HK-2 (cell line): ENCODE results near the gene FCN1.

Experiments
- DNase-seq: peaks from one replicate; pipeline ENCODE4 v3.0.0-alpha.2; 2018; ENCODE audit not compliant: unreplicated experiment

The FCN1 gene

DNA sequence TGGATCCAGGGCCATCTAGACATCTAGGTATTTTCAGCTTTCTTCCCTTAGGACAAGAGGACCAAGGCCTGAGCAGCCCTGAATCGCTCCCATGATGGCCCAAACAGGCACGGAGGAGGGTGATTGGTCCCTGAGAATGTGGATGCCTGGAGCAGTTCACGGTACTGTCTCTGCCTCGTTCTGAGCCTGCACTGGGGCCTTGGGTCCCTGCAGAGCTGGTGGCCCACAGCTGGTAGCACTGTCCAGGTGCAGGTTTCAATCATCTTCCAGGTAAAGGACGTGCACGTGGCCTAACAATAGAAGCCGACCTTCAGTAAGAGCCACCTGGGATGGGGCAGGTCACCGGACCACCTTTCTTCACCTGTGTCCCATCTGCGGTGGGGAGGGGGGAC lies 19.4 kb upstream of the FCN1 start:
- DNase-seq, result no peak

DNA sequence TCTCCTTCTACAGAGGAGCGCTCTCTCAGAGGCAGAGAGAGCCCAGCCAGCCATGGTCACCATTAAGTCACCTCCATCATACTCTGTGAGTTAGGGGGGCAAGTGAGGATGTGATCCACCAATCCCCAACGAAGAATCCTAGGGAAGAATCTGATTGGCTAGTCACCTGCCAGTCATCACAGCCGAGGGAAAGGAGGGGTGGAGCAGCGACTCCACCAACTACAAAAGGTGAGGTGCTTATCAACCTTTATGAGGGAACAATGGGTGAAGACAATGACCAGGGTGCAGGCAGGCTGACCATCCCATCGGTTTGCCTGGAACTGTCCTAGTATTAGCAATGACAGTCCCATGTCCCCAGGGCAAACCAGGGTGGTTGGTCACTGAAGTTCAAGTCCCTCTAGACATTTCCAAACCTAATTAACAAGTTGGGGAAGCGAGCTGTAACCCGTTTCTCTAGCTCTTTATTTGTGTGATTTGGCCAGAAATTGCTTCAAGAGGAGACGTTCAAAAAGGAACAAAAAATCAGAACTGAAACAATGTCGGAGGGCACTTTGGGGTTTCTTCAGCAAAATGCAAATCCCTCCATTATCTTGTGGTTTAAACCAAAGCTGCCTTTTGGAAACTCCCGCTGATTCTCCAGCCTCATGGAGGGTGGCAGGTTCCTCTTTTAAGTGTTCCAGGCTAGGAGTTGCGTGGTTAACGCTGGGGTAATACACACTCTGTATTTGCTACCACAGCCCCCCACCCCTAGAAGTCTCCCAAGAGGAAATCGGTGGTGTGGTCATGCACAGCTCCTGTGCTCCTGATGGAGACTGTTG lies 18.8 kb upstream of the FCN1 start:
- DNase-seq, result no peak

- DNase-seq, result no peak
These were observed 18.1 kb upstream of the FCN1 start for GRCh38 chr9:134935701-134936345.

- DNase-seq, result no peak
These were observed 17.4 kb upstream of the FCN1 start for GRCh38 chr9:134935056-134935640.

- DNase-seq, result no peak
These were observed 15.5 kb upstream of the FCN1 start for GRCh38 chr9:134933076-134933659.

DNA sequence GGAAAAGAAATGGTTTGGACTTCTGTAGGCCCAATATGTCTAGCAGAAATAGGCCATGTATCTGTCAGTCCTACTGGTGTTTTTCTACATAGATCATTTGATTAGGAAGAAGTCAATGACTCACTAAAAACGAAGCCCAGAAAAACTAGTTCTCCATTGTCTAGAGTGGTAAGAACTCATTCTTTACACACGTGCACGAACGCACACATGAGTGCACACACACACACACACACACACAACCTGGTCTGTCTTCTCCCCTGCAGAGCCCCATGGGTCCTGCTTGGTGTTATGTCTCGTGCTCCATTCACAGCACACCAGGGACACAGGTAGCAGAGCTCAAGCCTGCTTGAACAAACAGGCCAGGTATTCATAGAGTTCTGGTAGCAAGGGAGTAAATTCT lies 14.9 kb upstream of the FCN1 start:
- no peak for DNase-seq

DNA sequence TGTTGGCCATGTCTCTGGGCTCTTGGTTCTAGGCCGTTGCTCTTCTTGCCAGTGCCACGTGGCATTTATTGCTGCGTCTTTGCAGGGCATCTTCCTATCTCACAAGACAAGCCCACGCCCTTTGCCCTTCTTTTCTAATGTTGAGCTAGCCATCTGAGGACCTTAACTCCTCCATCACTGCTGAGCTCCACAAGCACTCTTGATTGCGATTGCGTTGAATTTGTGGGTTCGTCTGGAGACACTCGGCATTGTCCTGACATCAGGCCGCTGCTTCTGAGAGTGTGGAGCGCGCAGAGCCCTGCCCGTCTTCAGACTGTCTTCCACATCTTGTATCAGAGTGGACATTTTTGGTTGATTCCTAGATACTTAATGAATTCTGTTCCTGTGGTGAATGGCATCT lies 14.5 kb upstream of the FCN1 start:
- no peak for DNase-seq

GRCh38 chr9:134930398-134930797 lies 12.7 kb upstream of the FCN1 start:
- DNase-seq, result no peak

DNA sequence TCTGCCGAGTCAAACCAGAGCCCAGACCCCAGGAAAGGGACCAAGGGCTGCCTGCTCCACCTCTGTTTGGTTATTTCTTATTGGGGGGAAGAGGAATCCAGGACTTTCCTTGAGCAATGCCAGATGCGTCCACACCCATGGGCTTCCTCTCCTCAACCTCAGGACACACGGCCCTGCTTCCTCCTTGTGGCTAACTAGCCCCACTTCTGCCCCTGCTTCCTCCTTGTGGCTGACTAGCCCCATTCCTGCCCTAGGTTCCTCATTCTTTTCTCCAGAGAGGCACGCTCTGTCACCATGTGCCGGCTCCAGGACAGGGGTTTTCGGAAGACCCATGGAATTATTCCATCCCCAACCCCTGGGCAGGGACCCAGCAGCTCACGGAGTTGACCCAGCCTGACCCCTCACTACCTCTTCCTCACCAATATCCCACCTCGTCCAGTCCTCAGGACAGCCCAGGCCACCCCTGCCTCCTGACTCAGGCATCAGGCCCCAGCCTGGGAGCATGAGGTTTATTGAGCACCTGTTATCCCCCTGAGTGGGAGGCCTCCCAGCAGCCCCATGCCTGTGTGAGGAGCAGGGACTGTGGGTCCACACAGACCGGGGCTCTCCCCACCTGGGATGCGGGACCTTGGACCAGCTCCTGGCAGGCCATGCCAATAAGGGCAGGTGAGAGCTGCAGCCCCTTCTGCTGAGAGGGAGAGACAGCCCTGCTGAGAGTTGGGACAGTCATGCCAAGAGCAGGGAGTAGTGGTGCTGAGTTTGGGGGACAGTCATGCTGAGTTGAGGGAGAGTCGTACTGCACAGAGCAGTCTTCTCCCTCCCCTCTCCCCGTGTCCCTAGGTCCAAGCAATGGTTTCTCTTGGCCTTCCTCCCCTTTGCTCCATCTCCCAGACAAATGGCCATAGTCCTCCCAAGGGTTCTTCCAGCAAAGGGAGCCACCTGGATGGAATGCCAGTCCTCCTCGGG lies 11.8 kb upstream of the FCN1 start:
- no peak for DNase-seq

GRCh38 chr9:134928436-134929192 lies 10.9 kb upstream of the FCN1 start:
- no peak for DNase-seq

GRCh38 chr9:134925011-134925511 lies 7.3 kb upstream of the FCN1 start:
- no peak for DNase-seq

- DNase-seq, result no peak
These were observed 5.8 kb upstream of the FCN1 start for GRCh38 chr9:134923466-134923865.

DNA sequence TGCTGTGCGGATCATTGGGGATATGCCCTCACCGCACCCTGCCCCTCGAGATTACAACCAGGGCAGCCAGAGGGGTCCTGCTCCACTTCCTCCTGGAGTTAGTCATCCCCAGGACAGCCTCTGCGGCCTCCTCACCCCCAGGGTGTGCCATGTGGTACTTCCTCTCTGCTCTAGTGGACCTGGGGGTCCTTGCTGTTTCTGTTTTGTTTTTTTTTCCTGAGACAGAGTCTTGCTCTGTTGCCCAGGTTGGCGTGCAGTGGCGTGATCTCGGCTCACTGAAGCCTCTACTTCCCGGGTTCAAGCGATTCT lies 5.2 kb upstream of the FCN1 start:
- DNase-seq, result no peak

DNA sequence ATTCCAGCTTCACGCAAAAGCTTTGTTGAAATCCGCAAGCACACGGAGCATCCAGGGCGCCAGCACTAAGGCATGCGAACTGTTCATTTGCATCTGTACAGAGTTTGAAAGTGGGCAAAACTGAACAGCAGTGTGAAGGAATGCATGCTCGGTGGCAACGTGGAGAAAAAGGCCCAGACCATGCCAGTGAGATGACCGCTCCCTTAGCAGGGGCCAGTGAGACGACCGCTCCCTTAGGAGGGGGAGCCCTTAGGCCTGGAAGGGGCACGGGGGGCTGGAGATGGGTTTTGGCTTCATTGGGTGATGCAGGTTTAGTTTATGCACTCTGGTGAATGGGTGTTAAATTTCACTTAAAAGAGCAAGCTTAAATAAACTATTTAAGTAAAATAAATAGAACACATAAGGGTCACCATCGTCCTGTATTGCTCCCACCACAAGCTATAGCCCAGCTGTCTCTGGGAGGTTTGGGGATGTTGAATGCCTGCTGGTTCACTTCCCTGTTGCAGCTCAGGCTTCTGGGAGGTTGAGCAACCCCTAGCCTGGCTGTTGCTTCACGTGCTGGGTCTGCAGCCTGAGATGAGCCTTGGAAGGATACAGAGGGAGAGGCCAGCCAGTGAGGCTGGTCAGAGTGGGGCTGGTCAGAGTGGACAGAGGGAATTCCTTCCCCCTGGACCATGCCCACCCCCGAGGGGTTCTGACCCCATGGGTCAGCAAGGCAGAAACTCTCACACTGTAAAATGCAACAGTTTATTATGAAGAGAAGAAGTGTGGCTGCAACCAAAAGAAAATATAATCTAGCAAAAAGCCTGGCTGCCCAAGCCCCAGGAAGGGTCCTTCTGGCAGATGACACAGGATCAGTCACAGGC lies 4.6 kb upstream of the FCN1 start:
- no peak for DNase-seq

GRCh38 chr9:134919303-134919702 lies 1.6 kb upstream of the FCN1 start:
- DNase-seq, result no peak

- no peak for DNase-seq
These were observed 934 bp upstream of the FCN1 start for GRCh38 chr9:134918646-134919045.

- no peak for DNase-seq
These were observed 1.5 kb downstream of the FCN1 start for GRCh38 chr9:134916161-134916665.

- no peak for DNase-seq
These were observed 2.4 kb downstream of the FCN1 start for GRCh38 chr9:134915046-134915985.

DNA sequence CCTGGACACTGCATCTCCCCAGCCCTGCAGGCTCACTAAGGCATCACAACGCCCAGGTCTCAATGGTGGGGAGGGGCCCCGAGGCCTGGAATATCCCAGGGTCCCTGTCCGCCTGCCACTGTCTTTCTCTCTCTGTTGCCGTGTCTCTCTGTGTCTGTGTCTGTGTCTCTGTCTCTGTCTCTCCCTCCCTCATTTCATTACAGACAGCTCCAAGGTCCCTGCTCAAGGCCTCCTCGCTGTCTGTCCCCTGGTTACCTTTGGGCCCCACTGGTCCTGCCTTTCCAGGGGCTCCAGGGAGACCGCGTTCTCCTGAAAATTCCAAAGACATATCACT lies 3.2 kb downstream of the FCN1 start:
- DNase-seq, result no peak
